Body of pancreas (tissue), 4 donors: ENCODE measurements around the gene RAD51B.

Experiments
- POLR2A ChIP-seq, 3 donors: fragments of 450-650 bp; IDR thresholded peaks; one replicate each; pipeline ENCODE4 v1.6.1; 2016; ENCODE audit warnings: antibody characterized with exemption in 3 of 3, mild to moderate bottlenecking in 2 of 3
- TF ChIP-seq, protein P1 (sequence below), 7 experiments: fragments of 450-650 bp in 4 of 7; fragments of 200-600 bp in 3 of 7; sonication (generic) in 3 of 7; IDR thresholded peaks; one replicate each; pipeline ENCODE4 v1.5.1; 2016 to 2019; ENCODE audit warnings: antibody characterized with exemption in 7 of 7

DNA sequence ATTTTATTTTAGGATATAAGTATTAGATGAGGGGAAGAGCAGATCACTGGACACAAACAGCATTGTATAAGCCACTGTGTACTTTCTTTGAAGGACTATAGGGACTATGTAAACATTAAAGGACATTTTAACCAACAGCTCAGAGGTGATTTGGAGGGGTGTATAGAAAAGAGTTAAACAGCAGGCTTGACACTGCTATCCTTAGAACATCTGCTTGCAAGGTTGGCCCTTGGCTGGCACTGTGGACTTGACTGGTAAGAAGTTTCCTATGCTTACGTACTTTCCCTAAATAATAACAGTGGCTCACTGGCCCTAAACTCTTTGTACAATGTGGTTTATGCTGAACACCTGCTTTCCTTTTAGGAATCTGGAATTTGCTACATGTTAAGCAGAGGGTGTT is 31.9 kb upstream of the RAD51B start:
- TF ChIP-seq, protein P1, sequence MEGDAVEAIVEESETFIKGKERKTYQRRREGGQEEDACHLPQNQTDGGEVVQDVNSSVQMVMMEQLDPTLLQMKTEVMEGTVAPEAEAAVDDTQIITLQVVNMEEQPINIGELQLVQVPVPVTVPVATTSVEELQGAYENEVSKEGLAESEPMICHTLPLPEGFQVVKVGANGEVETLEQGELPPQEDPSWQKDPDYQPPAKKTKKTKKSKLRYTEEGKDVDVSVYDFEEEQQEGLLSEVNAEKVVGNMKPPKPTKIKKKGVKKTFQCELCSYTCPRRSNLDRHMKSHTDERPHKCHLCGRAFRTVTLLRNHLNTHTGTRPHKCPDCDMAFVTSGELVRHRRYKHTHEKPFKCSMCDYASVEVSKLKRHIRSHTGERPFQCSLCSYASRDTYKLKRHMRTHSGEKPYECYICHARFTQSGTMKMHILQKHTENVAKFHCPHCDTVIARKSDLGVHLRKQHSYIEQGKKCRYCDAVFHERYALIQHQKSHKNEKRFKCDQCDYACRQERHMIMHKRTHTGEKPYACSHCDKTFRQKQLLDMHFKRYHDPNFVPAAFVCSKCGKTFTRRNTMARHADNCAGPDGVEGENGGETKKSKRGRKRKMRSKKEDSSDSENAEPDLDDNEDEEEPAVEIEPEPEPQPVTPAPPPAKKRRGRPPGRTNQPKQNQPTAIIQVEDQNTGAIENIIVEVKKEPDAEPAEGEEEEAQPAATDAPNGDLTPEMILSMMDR (IDR thresholded peaks at IDR 0.05), result no peak
- TF ChIP-seq POLR2A (IDR thresholded peaks at IDR 0.05), result no peak
